ENCODE data around the gene NT5C3A. TPM values are rescaled to one million over a fixed set of nuclear protein-coding genes. Genes with fewer than 3 reads are reported as not detected.

The NT5C3A gene
- total and polyA plus RNA-seq, 9 donors: 17.4 to 33.0 (median 22.4) TPM

DNA sequence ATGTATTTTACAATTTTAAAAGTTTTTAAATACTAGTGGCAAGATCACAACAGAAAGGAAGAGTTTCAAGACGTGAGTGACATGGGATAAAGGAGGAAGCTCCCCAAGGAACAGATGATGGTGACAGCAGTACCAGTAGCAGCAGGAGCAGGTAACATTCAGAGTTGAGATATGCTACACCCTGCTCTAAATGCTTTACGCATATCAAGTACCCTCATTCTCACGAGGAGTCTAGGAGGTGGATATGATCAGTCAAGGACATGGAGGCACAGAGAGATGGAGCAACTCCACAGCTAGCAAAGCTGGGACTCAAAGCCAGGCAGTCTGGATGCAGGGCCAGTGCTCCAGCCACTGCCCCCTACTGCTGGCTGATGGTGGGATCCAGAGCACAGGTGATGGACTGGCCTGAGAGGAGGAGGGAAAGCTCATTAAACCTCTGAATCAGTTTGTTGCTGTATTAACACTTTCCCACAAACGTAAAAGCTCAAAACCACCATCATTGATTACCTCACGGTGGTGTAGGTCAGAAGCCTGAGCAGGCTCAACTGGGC lies 29.1 kb upstream of the NT5C3A start:
- no peaks in the 10 kb centered on the region for H3K4me1 ChIP-seq (ENCODE audit: insufficient read depth)
- H3K4me3 ChIP-seq: no peak overlapping the region
- H3K9me3 ChIP-seq: no peaks in the 10 kb centered on the region
- TF ChIP-seq POLR2A (IDR thresholded peaks at IDR 0.05): no peak
- TF ChIP-seq, protein P1, sequence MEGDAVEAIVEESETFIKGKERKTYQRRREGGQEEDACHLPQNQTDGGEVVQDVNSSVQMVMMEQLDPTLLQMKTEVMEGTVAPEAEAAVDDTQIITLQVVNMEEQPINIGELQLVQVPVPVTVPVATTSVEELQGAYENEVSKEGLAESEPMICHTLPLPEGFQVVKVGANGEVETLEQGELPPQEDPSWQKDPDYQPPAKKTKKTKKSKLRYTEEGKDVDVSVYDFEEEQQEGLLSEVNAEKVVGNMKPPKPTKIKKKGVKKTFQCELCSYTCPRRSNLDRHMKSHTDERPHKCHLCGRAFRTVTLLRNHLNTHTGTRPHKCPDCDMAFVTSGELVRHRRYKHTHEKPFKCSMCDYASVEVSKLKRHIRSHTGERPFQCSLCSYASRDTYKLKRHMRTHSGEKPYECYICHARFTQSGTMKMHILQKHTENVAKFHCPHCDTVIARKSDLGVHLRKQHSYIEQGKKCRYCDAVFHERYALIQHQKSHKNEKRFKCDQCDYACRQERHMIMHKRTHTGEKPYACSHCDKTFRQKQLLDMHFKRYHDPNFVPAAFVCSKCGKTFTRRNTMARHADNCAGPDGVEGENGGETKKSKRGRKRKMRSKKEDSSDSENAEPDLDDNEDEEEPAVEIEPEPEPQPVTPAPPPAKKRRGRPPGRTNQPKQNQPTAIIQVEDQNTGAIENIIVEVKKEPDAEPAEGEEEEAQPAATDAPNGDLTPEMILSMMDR (IDR thresholded peaks at IDR 0.05): no peak
- no peak for TF ChIP-seq EP300 (IDR thresholded peaks at IDR 0.05)
- intact Hi-C loops (cut with DNase I): no loop called here
- no peak for DNase-seq
- no peaks in the 10 kb centered on the region for H3K27me3 ChIP-seq
- no peaks in the 10 kb centered on the region for H3K36me3 ChIP-seq
- no peak overlapping the region for H3K27ac ChIP-seq
- WGBS, 3 donors: 79 to 83% (median 79%) methylated on average over 5 of the region's 5 CpGs

DNA sequence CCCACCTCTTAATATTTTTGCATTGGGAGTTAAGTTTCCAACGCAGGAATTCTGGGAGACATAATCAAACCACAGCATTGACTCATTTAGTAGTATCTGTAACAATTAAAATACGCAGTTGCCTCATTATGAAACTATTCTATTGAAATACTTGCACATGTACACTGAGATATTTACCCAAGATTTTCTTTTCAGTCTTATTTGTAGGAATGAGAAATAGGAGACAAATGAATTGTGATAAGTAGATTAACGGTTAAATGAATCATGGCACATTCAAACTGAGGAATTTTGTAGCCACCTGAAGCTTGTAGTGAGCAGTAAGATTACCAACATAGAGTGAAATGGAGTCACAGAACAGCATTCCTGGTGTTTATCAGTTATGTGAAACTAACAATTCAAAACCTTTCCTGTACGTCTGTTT lies 28.5 kb upstream of the NT5C3A start:
- no peaks in the 10 kb centered on the region for H3K9me3 ChIP-seq
- DNase-seq: no peak
- intact Hi-C loops (cut with DNase I): no loop called here
- no peak overlapping the region for H3K27ac ChIP-seq
- no peak for TF ChIP-seq POLR2A (IDR thresholded peaks at IDR 0.05)
- TF ChIP-seq EP300 (IDR thresholded peaks at IDR 0.05): no peak
- TF ChIP-seq, protein P1 (IDR thresholded peaks at IDR 0.05): no peak
- no peak overlapping the region for H3K4me3 ChIP-seq
- H3K4me1 ChIP-seq (ENCODE audit: insufficient read depth): no peaks in the 10 kb centered on the region
- WGBS, 3 donors: 73 to 88% (median 73%) methylated on average over 4 of the region's 4 CpGs
- H3K36me3 ChIP-seq: no peaks in the 10 kb centered on the region
- no peaks in the 10 kb centered on the region for H3K27me3 ChIP-seq

DNA sequence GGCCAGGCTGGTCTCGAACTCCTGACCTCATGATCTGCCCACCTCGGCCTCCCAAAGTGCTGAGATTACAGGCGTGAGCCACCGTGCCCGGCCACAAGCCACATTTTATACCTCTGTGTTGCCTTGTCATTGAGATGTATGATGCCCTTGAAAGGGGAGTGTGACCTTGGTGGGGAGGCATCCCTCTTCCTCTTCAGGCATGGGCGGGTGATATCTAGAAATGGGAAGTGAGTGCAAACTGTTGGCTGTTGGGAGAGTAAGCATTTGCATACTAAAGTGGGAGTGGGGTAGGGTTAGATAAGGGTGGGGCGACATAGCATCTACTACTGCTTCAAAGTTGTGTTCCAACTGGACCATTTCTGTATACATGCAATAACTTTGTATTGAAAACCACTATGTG lies 26.6 kb upstream of the NT5C3A start:
- no peak for DNase-seq
- no peaks in the 10 kb centered on the region for H3K27me3 ChIP-seq
- intact Hi-C loops (cut with DNase I): no loop called here
- WGBS, 3 donors: 69 to 88% (median 84%) methylated on average over 7 of the region's 7 CpGs
- no peaks in the 10 kb centered on the region for H3K4me1 ChIP-seq (ENCODE audit: insufficient read depth)
- no peak for TF ChIP-seq EP300 (IDR thresholded peaks at IDR 0.05)
- TF ChIP-seq, protein P1 (IDR thresholded peaks at IDR 0.05): no peak
- no peak for TF ChIP-seq POLR2A (IDR thresholded peaks at IDR 0.05)
- no peak overlapping the region for H3K4me3 ChIP-seq
- H3K36me3 ChIP-seq: no peaks in the 10 kb centered on the region
- H3K9me3 ChIP-seq: no peaks in the 10 kb centered on the region
- no peak overlapping the region for H3K27ac ChIP-seq

DNA sequence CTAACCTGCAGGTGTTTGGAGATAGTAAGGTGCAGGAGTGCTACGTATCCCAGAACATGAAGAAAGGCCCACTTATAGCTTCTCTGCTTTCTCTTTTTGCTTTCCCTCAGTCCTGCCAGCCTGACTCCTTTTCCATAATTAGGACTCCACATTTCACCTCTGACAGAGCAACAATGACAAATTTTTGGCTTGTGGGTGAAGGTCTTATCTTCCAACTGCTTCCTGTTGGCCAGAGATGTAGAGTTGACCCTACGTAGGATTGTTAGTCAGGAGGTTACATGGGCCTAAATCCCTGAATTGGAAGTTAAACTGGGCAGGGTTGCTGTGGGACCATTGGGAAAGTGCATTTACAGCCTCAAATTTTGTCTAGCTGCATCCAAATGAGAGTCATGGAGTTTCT lies 25.3 kb upstream of the NT5C3A start:
- intact Hi-C loops (cut with DNase I): no loop called here
- no peak for DNase-seq
- H3K4me3 ChIP-seq: no peak overlapping the region
- no peaks in the 10 kb centered on the region for H3K36me3 ChIP-seq
- H3K4me1 ChIP-seq (ENCODE audit: insufficient read depth): no peaks in the 10 kb centered on the region
- H3K9me3 ChIP-seq: no peaks in the 10 kb centered on the region
- TF ChIP-seq POLR2A (IDR thresholded peaks at IDR 0.05): no peak
- TF ChIP-seq EP300 (IDR thresholded peaks at IDR 0.05): no peak
- TF ChIP-seq, protein P1 (IDR thresholded peaks at IDR 0.05): no peak
- no peaks in the 10 kb centered on the region for H3K27me3 ChIP-seq
- no peak overlapping the region for H3K27ac ChIP-seq
- 79 to 85% (median 84%) methylated on average over 2 of the region's 2 CpGs for WGBS, 3 donors
